Measurements from ENCODE around the gene KTN1.

GRCh38 chr14:55592436-55592835, 12.4 kb downstream of the KTN1 start:
- TF ChIP-seq, protein P1, sequence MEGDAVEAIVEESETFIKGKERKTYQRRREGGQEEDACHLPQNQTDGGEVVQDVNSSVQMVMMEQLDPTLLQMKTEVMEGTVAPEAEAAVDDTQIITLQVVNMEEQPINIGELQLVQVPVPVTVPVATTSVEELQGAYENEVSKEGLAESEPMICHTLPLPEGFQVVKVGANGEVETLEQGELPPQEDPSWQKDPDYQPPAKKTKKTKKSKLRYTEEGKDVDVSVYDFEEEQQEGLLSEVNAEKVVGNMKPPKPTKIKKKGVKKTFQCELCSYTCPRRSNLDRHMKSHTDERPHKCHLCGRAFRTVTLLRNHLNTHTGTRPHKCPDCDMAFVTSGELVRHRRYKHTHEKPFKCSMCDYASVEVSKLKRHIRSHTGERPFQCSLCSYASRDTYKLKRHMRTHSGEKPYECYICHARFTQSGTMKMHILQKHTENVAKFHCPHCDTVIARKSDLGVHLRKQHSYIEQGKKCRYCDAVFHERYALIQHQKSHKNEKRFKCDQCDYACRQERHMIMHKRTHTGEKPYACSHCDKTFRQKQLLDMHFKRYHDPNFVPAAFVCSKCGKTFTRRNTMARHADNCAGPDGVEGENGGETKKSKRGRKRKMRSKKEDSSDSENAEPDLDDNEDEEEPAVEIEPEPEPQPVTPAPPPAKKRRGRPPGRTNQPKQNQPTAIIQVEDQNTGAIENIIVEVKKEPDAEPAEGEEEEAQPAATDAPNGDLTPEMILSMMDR (IDR thresholded peaks at IDR 0.05; ENCODE audit: insufficient read depth, low read depth, low read length) = no peak
- TF ChIP-seq EZH2 (IDR thresholded peaks at IDR 0.05; ENCODE audit: insufficient read depth, low read length) = no peak
